Sciatic nerve (tissue), 2 donors: ENCODE results near the gene LAX1. TPM values are rescaled to one million over a fixed set of nuclear protein-coding genes. Genes with fewer than 3 reads are reported as not detected.

Experiments used
- ATAC-seq: fragments of 200-7000 bp; cut with Tn5 transposase; one replicate; pipeline ENCODE4 v1.9.1; 2020; ENCODE audit warnings: mild to moderate bottlenecking, moderate library complexity
- DNase-seq: peaks from one replicate; pipeline ENCODE4 v3.0.0-alpha.2; 2020; ENCODE audit warnings: low spot score
- intact Hi-C: fragments of 100-400 bp; cut with DNase I; formaldehyde crosslinking; loops from one replicate; pipeline ENCODE4 v1.14.2; 2022
- total RNA-seq: library from RNA; stranded (reverse); fragmentation: NEBNext Ultra II Directional; extraction: Animal tissue kit (Norgen Biotek cat#: 25700); gene quantifications from one replicate; pipeline ENCODE4 v1.2.1, GENCODE V29; 2021
- donor health status: DM: no; HTN: no; CAD: no.
- donor health status: DM: no; HTN: no; CAD: no.

LAX1 gene
- total RNA-seq, 1 donor from 2014 or later: 1.6 TPM

DNA sequence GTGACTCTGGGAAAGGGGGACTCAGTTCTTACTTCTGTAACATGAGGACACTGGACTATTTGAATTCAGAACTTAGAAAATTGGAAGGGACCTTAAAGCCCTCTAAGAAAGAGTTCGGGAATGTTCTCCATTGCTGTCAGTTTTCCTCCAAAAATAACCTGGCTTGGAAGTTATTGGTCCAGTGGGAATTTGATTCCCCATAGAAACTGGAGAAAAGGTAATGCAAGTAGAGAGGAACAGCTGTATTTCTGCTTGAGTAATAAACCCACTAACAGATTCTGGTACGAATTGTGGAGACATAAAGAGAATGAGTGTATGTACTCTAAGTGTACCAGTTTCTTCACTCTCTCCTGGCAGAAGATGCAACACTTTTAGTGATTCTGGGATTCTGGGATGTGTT is 32.2 kb downstream of the LAX1 start:
- ATAC-seq (no peak), DNase-seq (no peak)
- intact Hi-C loops: no loop called here

GRCh38 chr1:203797948-203798655 is 33.1 kb downstream of the LAX1 start:
- ATAC-seq: no peak
- DNase-seq: no peak
- intact Hi-C loops: no loop called here

DNA sequence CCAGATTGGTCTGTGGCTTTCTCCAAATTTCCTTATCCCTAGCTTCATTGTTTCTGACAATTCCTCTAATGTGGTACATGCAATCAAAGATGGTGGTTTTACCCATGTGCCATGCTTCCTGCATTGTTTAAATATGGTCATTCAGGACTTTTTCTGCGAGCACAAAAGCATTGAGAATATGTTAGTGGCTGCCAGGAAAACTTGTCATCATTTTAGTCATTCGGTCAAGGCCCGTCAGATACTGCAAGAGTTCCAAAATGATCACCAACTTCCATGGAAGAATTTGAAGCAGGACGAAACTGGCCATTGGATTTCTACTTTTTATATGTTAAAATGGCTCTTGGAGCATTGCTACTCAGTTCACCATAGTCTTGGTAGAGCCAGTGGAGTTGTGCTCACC is 34.2 kb downstream of the LAX1 start:
- no peak for ATAC-seq

DNA sequence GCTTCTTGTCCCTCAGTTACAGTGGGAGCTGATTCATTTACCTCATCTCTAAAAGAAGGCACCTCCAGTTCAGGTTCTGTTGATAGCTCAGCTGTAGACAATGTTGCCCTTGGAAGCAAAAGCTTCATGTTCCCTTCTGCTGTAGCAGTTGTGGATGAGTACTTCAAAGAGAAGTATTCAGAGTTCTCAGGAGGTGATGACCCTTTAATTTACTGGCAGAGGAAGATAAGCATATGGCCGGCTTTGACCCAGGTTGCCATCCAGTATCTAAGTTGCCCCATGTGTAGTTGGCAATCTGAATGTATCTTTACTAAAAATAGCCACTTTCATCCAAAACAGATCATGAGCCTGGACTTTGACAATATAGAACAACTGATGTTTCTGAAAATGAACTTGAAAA is 35.0 kb downstream of the LAX1 start:
- DNase-seq (no peak), ATAC-seq (no peak)
- intact Hi-C loops: no loop called here

More for the DNA sequence above, 34.2 kb downstream of the LAX1 start:
- DNase-seq: no peak
- intact Hi-C loops: no loop called here

GRCh38 chr1:203805689-203806088 is 40.7 kb downstream of the LAX1 start:
- intact Hi-C loops: no loop called here
- no peak for ATAC-seq
- no peak for DNase-seq

DNA sequence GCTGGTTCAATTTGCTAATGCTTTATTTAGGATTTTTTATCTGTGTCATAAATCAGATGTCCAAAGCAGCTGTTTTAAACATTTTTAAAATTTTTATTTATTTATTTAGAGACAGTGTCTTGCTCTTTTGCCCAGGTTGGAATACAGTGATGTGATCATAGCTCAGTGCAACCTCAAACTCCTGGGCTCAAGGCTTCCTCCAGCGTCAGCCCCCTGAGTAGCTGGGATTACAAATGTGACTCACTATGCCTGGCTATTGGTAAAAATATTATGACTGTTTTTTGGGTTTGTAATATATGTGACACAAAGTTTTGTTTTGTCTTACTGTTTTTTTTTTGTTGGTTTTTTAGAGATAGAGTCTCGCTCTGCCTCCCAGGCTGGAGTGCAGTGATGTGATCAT is 42.2 kb downstream of the LAX1 start:
- DNase-seq (no peak), ATAC-seq (no peak)
- intact Hi-C loops: no loop called here

DNA sequence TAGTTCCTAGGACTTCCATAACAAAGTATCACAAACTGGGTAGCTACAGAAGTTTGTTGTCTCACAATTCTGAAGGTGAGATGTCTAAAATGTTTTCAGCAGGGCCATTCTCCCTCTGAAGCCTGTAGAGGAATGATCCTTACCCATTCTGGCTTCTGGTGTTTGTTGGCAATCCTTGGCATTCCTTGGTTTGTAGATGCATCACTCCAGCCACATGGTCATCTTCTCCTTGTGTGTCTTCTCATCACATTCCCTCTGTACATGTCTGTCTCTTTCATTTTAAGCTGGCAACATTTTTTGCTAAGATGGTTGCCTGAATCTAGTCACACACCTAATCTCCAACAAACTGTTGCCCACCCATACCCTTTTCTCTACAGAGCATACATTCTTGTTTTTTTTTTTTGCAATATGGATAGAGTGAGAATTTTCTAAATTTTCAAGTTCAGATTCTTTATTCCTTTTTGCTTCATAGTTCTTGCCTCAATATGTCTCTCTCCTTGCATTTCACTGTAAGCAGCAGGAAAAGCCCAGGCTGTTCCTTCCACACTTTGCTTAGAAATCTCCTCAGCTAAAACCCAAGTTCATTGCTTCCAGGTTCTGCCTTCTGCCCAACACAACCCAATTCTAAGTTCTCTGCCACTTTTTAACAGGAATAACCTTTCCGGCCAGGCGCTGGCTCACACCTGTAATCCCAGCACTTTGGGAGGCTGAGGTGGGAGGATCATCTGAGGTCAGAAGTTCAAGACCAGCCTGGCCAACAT is 48.8 kb downstream of the LAX1 start:
- DNase-seq (no peak), ATAC-seq (no peak)
- intact Hi-C loops: no loop called here

GRCh38 chr1:203818399-203818798 is 53.4 kb downstream of the LAX1 start:
- intact Hi-C loops: no loop called here
- ATAC-seq (no peak), DNase-seq (no peak)

- no peak for DNase-seq
- ATAC-seq: no peak
- intact Hi-C loops: no loop called here
These were observed 58.3 kb downstream of the LAX1 start for GRCh38 chr1:203823306-203823705.

Other genes starting within 250 kb of the LAX1 start
- 107 TPM for gene ATP2B4, start 138.4 kb upstream of the LAX1 start, total RNA-seq
- gene ZBED6, start 30.4 kb downstream of the LAX1 start, total RNA-seq: 52.3 TPM
- 84.7 TPM for gene ZC3H11A, start 30.4 kb downstream of the LAX1 start, total RNA-seq
- 76.4 TPM for gene SNRPE, start 96.4 kb downstream of the LAX1 start, total RNA-seq